Esophagus squamous epithelium (tissue), 5 donors: ENCODE measurements around the gene AQP9. TPM values are rescaled to one million over a fixed set of nuclear protein-coding genes. Genes with fewer than 3 reads are reported as not detected.

Source experiments
- DNase-seq: peaks from one replicate; lab custom pipeline; 2025; lab: John Stamatoyannopoulos, UW
- H3K27ac ChIP-seq, 4 donors: fragments of 200-600 bp; sonication (generic); one replicate each; pipeline ENCODE4 v1.5.1; 2016 to 2019; ENCODE audit warnings: mild to moderate bottlenecking in 1 of 4
- H3K27me3 ChIP-seq, 4 donors: fragments of 200-600 bp; sonication (generic); 1 replicate in 3 of 4; 2 replicates in 1 of 4; pipeline versions ENCODE4 v1.5.1 to v1.6.0; 2017 to 2021; ENCODE audit warnings: antibody characterized with exemption in 1 of 4
- H3K36me3 ChIP-seq, 3 donors: fragments of 200-600 bp; sonication (generic); one replicate each; pipeline ENCODE4 v1.5.1; 2016 to 2019
- H3K4me1 ChIP-seq, 3 donors: fragments of 200-600 bp; sonication (generic); one replicate each; pipeline ENCODE4 v1.5.1; 2017 to 2019
- H3K4me3 ChIP-seq, 4 donors: fragments of 200-600 bp; sonication (generic); 1 replicate in 3 of 4; 2 replicates in 1 of 4; pipeline ENCODE4 v1.5.1; 2016 to 2019; ENCODE audit warnings: mild to moderate bottlenecking in 2 of 4, moderate library complexity in 1 of 4
- H3K9me3 ChIP-seq, 3 donors: fragments of 200-600 bp; sonication (generic); one replicate each; pipeline ENCODE4 v1.5.1; 2016 to 2019
- POLR2A ChIP-seq, 4 donors: fragments of 450-650 bp; IDR thresholded peaks; one replicate each; pipeline ENCODE4 v1.6.1; 2017; ENCODE audit warnings: antibody characterized with exemption in 4 of 4, mild to moderate bottlenecking in 4 of 4, moderate library complexity in 3 of 4
- WGBS, 2 donors: methylation state at CpG; one replicate each; pipeline ENCODE4 v1.1.5; 2018; 5-methylcytosine and 5-hydroxymethylcytosine counted together
- intact Hi-C: fragments of 100-400 bp; cut with DNase I; formaldehyde crosslinking; loops from one replicate; pipeline ENCODE4 v1.15.0; 2022
- total RNA-seq, 4 donors: library from RNA; depleted of rRNA; stranded (reverse); fragments of >200 nt; gene quantifications; one replicate each; pipeline ENCODE4 v1.1.0, GENCODE V29; 2016
- TF ChIP-seq, protein P1 (sequence below), 6 experiments: fragments of 450-650 bp in 4 of 6; fragments of 200-600 bp in 2 of 6; sonication (generic) in 2 of 6; IDR thresholded peaks; one replicate each; pipeline ENCODE4 v1.5.1; 2016 to 2019; ENCODE audit warnings: antibody characterized with exemption in 6 of 6, mild to moderate bottlenecking in 4 of 6, moderate library complexity in 4 of 6
- donor health status: DM: yes; HTN: yes; CAD: no.

Gene AQP9
- total RNA-seq, 4 donors from 2014 or later: 0.38 to 2.0 (median 1.9) TPM; not detected in 1

DNA sequence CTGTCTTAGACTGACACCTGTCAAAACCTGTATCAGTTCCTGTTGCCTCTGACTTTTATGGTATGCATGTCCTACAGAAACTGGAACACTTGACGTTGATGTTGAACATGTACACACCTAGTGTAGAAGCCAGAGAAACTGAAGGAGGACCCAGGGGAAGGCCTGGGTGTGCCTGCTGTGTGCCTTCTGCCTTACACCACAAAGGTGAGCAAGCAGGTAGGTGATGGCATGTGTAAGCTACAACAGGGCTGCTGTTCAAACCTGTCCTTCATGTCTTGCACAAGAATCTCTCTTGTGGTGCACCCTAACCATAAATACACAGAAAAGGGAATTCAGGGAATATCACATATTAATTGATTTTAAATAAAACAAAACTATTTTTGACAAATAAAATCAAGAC, 13.6 kb upstream of the AQP9 start:
- H3K9me3 ChIP-seq: peaks cover 0 to 10% (median 0%) of the 10 kb centered on the region in 3 donors
- H3K4me3 ChIP-seq: no peak overlapping the region
- no peak for DNase-seq
- WGBS, 2 donors: 80% methylated on average over 1 of the region's 1 CpG; no CpG with 5 or more reads in 1 of the 2 donors
- no peaks in the 10 kb centered on the region for H3K4me1 ChIP-seq
- TF ChIP-seq, protein P1, sequence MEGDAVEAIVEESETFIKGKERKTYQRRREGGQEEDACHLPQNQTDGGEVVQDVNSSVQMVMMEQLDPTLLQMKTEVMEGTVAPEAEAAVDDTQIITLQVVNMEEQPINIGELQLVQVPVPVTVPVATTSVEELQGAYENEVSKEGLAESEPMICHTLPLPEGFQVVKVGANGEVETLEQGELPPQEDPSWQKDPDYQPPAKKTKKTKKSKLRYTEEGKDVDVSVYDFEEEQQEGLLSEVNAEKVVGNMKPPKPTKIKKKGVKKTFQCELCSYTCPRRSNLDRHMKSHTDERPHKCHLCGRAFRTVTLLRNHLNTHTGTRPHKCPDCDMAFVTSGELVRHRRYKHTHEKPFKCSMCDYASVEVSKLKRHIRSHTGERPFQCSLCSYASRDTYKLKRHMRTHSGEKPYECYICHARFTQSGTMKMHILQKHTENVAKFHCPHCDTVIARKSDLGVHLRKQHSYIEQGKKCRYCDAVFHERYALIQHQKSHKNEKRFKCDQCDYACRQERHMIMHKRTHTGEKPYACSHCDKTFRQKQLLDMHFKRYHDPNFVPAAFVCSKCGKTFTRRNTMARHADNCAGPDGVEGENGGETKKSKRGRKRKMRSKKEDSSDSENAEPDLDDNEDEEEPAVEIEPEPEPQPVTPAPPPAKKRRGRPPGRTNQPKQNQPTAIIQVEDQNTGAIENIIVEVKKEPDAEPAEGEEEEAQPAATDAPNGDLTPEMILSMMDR (IDR thresholded peaks at IDR 0.05): no peak
- TF ChIP-seq POLR2A (IDR thresholded peaks at IDR 0.05): no peak
- no peaks in the 10 kb centered on the region for H3K27me3 ChIP-seq
- intact Hi-C loops: no loop called here
- no peaks in the 10 kb centered on the region for H3K36me3 ChIP-seq
- H3K27ac ChIP-seq: no peak overlapping the region

DNA sequence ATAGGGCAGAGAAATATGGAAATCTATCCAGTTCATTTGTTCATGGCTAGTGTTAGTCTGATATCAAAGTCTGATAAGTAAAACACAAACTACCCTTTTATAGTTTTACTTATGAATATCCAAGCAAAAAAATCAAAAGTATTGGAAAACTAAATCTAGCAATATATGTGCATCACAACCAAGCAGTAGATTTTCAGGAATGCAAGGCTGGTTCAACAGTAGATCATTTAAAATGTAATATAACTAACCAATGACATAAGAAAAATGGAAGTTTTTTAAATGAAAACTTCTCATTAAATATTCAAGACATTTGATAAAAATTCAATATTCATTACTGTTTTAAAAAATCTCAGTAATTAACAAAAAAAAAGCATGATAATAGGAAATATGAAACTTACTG, 12.8 kb upstream of the AQP9 start:
- Histone ChIP-seq H3K4me3 (no peak overlapping the region), H3K27ac (no peak overlapping the region), H3K9me3 (peaks cover 0 to 10% (median 0%) of the 10 kb centered on the region in 3 donors), H3K27me3 (no peaks in the 10 kb centered on the region), H3K4me1 (no peaks in the 10 kb centered on the region), H3K36me3 (no peaks in the 10 kb centered on the region)
- intact Hi-C loops: no loop called here
- DNase-seq: no peak
- TF ChIP-seq, protein P1 (IDR thresholded peaks at IDR 0.05): no peak
- no peak for TF ChIP-seq POLR2A (IDR thresholded peaks at IDR 0.05)

DNA sequence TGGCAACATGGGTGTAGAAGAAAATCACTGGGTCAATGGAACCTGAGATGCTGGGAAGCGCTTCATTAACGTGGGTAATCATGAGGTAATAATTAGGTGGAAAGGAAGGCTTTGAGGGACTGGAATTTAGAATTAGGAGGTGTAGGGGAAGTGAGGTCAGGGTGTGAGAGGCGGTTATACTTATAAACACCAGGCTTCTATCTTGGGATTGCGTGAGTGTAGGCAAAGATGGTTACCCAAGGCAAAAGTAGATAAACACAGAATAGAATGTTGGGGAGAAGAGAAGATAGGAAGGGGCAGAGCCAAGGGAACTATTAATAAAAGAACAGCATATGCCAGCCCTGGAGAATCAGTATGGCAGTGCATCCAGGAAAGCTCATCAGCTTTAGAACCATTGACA, 3.3 kb upstream of the AQP9 start:
- 87% methylated on average over 4 of the region's 4 CpGs for whole genome bisulfite sequencing, 2 donors
- H3K27me3 ChIP-seq: no peaks in the 10 kb centered on the region
- TF ChIP-seq POLR2A (IDR thresholded peaks at IDR 0.05): no peak
- TF ChIP-seq, protein P1 (IDR thresholded peaks at IDR 0.05): no peak
- H3K36me3 ChIP-seq: no peaks in the 10 kb centered on the region
- intact Hi-C loops: no loop called here
- no peak overlapping the region for H3K27ac ChIP-seq
- H3K4me1 ChIP-seq: peaks cover 0 to 7% (median 0%) of the 10 kb centered on the region in 3 donors
- H3K4me3 ChIP-seq: no peak overlapping the region
- H3K9me3 ChIP-seq: no peaks in the 10 kb centered on the region
- no peak for DNase-seq

DNA sequence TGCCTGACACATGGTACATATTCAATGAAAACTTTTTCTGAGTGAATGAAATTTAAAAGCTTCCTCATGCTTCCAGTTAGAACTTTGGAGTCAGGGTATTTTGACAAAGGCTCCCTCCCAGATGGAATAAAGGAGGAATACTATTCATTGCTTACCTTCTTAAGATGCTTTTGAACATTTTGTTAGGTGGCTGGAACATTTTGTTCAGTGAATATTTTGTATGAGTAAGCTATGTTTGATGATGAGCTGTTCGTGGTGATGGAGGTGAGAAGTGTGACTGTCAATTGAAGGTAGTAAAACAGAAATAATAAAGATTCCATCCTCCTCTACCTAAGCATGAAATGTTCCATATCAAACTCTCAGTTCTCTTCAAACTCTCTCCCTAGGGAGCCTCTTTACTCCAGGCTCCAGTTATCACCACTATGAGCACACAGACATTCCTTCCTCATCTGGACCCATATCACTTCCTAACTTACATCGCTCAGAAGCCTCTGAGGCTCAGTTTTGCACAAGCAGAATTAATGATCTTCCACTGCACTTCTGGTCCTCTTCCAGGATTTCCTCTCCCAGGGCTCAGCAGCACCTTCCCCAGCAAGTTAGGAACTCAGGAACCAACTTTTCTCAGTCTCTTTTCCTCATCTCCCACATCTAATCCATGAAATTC, 2.5 kb upstream of the AQP9 start:
- Histone ChIP-seq H3K27me3 (no peaks in the 10 kb centered on the region), H3K4me3 (no peak overlapping the region), H3K36me3 (no peaks in the 10 kb centered on the region), H3K4me1 (peaks cover 0 to 7% (median 0%) of the 10 kb centered on the region in 3 donors), H3K9me3 (no peaks in the 10 kb centered on the region), H3K27ac (no peak overlapping the region)
- WGBS, 2 donors: 60 to 80% methylated on average over 2 of the region's 2 CpGs
- TF ChIP-seq, protein P1 (IDR thresholded peaks at IDR 0.05): no peak
- TF ChIP-seq POLR2A (IDR thresholded peaks at IDR 0.05): no peak
- no peak for DNase-seq
- intact Hi-C loops: no loop called here

GRCh38 chr15:58136731-58137130, 1.4 kb upstream of the AQP9 start:
- peaks cover 0 to 7% (median 0%) of the 10 kb centered on the region in 3 donors for H3K4me1 ChIP-seq
- no peaks in the 10 kb centered on the region for H3K27me3 ChIP-seq
- intact Hi-C loops: no loop called here
- 73 to 89% methylated on average over 1 of the region's 1 CpG for WGBS, 2 donors
- H3K4me3 ChIP-seq: no peak overlapping the region
- DNase-seq: no peak
- TF ChIP-seq, protein P1 (IDR thresholded peaks at IDR 0.05): no peak
- TF ChIP-seq POLR2A (IDR thresholded peaks at IDR 0.05): no peak
- H3K27ac ChIP-seq: no peak overlapping the region
- no peaks in the 10 kb centered on the region for H3K9me3 ChIP-seq
- H3K36me3 ChIP-seq: no peaks in the 10 kb centered on the region
